Measurements from ENCODE around the gene CNTD1.

DNA sequence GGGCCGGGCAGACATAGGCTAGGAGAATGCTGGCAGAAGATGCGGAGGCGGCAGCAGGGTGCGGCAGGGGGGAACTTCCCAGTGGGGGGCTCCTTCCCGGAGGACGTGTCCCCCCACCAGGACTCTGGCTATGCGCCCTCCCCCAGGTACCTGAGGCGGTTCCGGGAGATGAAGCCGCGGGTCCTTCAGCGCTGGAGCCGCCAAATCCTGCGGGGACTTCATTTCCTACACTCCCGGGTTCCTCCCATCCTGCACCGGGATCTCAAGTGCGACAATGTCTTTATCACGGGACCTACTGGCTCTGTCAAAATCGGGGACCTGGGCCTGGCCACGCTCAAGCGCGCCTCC lies 14.9 kb upstream of the CNTD1 start:
- TF ChIP-seq, protein P1, sequence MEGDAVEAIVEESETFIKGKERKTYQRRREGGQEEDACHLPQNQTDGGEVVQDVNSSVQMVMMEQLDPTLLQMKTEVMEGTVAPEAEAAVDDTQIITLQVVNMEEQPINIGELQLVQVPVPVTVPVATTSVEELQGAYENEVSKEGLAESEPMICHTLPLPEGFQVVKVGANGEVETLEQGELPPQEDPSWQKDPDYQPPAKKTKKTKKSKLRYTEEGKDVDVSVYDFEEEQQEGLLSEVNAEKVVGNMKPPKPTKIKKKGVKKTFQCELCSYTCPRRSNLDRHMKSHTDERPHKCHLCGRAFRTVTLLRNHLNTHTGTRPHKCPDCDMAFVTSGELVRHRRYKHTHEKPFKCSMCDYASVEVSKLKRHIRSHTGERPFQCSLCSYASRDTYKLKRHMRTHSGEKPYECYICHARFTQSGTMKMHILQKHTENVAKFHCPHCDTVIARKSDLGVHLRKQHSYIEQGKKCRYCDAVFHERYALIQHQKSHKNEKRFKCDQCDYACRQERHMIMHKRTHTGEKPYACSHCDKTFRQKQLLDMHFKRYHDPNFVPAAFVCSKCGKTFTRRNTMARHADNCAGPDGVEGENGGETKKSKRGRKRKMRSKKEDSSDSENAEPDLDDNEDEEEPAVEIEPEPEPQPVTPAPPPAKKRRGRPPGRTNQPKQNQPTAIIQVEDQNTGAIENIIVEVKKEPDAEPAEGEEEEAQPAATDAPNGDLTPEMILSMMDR (IDR thresholded peaks at IDR 0.05): no peak
- no peak for TF ChIP-seq POLR2A (IDR thresholded peaks at IDR 0.05)

Data from lower leg skin (tissue), 3 donors.